SK-N-SH (cell line): ENCODE data around the gene PORCN.

Source experiments
- CHD2 ChIP-seq: fragments of 150-350 bp; IDR thresholded peaks from 2 replicates; pipeline ENCODE4 v1.6.1; 2018; ENCODE audit warnings: low read length; ENCODE audit not compliant: partially characterized antibody
- CTCF ChIP-seq: fragments of 200-600 bp; sonication (generic); IDR thresholded peaks from 2 replicates; pipeline ENCODE4 v1.6.1; 2017; ENCODE audit warnings: antibody characterized with exemption, mild to moderate bottlenecking, moderate library complexity
- FOXJ3 ChIP-seq: sonication (generic); formaldehyde crosslinking; IDR thresholded peaks from 2 replicates; pipeline ENCODE4 v1.5.1; 2020; ENCODE audit warnings: mild to moderate bottlenecking, missing genetic modification reagents
- MAX ChIP-seq: IDR thresholded peaks from 2 replicates; pipeline ENCODE4 v1.4.0; 2012; ENCODE audit warnings: low read depth
- NRF1 ChIP-seq: IDR thresholded peaks from 2 replicates; pipeline ENCODE4 v1.6.1; 2012; ENCODE audit warnings: low read depth, mild to moderate bottlenecking, low read length
- RFX5 ChIP-seq: IDR thresholded peaks from 2 replicates; pipeline ENCODE4 v1.6.1; 2012; ENCODE audit warnings: mild to moderate bottlenecking, improper control_type of control experiment, low read length
- SMC3 ChIP-seq: IDR thresholded peaks from 2 replicates; pipeline ENCODE4 v1.6.1; 2012; ENCODE audit warnings: low read depth, low read length, improper control_type of control experiment
- USF2 ChIP-seq: fragments of 150-350 bp; IDR thresholded peaks from 2 replicates; pipeline ENCODE4 v1.6.1; 2017; ENCODE audit warnings: antibody characterized with exemption, low read length, low read depth, borderline replicate concordance

GRCh38 chrX:48474581-48474980 lies 34.2 kb upstream of the PORCN start:
- TF ChIP-seq RFX5 (no peak), MAX (no peak), CTCF (no peak), SMC3 (no peak), USF2 (no peak), CHD2 (no peak), NRF1 (no peak), FOXJ3 (CRISPR knock-in tag) (no peak)
